Choroid plexus epithelial cell (primary cell): Measurements from ENCODE around the gene ATF7IP2.
A peak's percentile ranks its signal among the peaks of the same experiment; 100 is the strongest.

Source experiments
- DNase-seq: peaks from one replicate; pipeline ENCODE4 v3.0.0-alpha.2; 2010; ENCODE audit warnings: low read depth
- H3K4me3 ChIP-seq: 2 replicates; pipeline ENCODE4 v1.5.1; 2011; ENCODE audit warnings: low read depth, mild to moderate bottlenecking, control low read depth, low read length, moderate library complexity
- TF ChIP-seq, protein P1 (sequence below): conservative IDR thresholded peaks from 2 replicates; pipeline ENCODE4 v1.5.1; 2011; ENCODE audit warnings: low read depth, mild to moderate bottlenecking, control low read depth, inconsistent platforms, low read length, moderate library complexity

Gene ATF7IP2

DNA sequence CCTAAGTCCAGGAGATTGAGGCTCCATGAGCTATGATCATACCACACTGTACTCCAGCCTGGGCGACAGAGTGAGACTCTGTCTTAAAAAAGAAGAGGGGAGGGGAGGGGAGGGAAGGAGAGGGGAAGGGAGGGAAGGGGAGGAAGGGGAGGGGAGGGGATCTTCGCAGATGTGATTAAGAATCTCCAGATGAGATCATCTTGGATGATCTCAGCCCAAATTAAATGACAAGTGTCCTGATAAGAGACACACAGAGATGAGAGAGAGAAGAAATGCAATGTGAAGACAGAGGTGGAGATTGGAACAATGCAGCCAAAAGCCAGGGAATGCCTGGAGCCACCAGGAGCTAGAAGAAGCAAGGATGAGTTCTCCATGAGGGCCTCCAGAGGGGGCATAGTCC, 124.4 kb downstream of the ATF7IP2 start:
- TF ChIP-seq, protein P1, sequence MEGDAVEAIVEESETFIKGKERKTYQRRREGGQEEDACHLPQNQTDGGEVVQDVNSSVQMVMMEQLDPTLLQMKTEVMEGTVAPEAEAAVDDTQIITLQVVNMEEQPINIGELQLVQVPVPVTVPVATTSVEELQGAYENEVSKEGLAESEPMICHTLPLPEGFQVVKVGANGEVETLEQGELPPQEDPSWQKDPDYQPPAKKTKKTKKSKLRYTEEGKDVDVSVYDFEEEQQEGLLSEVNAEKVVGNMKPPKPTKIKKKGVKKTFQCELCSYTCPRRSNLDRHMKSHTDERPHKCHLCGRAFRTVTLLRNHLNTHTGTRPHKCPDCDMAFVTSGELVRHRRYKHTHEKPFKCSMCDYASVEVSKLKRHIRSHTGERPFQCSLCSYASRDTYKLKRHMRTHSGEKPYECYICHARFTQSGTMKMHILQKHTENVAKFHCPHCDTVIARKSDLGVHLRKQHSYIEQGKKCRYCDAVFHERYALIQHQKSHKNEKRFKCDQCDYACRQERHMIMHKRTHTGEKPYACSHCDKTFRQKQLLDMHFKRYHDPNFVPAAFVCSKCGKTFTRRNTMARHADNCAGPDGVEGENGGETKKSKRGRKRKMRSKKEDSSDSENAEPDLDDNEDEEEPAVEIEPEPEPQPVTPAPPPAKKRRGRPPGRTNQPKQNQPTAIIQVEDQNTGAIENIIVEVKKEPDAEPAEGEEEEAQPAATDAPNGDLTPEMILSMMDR: no peak
- no peak for DNase-seq
- no peak overlapping the region for H3K4me3 ChIP-seq

DNA sequence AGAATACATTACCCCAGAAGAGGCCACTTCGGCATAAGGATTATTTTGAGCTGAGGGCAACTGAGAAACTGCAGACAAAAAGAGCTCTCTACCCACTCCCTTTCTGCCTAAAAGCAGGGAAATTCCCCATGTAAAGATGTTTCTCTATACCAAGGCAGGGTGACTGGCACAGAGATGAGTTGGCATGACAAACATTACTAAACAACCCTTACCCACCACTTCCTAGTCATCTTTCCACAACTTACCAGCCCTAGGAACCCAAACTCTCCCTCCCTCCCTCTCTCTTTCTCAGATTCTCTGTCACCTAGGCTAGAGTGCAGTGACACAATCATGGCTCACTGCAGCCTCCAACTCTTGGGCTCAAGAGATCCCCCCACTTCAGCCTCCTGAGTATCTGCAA, 126.0 kb downstream of the ATF7IP2 start:
- no peak overlapping the region for H3K4me3 ChIP-seq
- no peak for DNase-seq

DNA sequence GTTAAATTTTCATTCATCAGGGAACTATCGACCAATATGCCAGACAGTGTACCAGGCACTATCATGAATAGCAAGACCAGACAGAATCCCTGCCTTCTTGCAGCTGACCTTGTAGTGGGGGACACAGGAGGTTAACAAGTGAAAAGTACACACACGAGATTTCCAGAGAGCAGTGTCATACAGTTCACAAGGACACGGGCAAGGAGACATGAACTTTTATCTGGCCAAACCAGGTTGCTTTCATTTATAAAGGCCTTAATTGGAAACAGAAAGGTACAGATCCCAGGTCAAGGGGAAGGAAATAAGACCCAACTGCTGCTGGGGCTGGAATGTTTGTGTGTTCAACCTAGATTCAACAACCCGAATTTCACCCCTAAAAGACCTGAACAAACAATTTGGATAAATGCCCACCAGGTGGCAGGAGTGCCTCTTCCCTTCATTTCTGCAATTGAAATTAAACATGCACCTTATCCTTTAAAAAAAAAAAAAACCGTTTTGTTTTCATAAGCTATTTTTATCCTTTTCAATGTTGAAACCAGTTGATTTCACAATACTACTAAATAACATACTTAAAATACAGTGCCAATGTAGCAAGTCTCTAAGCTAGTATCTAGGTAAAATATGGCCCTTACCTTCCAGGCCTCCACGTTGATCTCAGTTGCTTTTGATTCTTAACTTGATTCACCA, 128.7 kb downstream of the ATF7IP2 start:
- peak; percentile 86 for DNase-seq
- TF ChIP-seq, protein P1: peak; percentile 73
- no peak overlapping the region for H3K4me3 ChIP-seq

More for the DNA sequence above, 126.0 kb downstream of the ATF7IP2 start:
- TF ChIP-seq, protein P1: no peak

- no peak overlapping the region for H3K4me3 ChIP-seq
- no peak for DNase-seq
- TF ChIP-seq, protein P1: no peak
These were observed 132.0 kb downstream of the ATF7IP2 start for GRCh38 chr16:10517868-10518267.

DNA sequence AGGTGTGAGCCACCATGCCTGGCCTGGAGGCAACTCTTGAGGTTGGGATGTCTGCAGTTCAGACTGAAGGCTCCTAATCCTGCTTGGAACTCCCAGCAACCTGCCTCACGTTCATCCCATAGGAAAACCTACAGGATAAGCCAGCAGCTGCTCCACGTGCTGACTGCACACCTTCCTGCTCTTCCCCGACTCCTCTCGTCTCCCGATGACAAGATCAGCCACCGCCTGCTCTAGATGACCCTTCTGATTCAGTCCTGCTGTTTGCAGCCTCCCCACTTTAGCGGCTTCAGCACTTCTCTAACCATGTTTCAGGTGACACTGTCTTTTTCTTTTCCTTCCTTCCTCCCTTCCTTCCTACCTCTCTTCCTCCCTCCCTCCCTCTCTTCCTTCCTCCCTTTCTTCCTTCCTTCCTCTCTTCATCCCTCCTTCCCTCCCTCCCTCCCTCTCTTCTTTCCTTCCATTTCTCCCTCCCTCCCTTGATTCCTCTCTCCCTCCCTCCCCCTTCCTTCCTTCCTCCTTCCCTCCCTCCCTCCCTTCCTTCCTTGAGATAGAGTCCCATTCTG, 132.7 kb downstream of the ATF7IP2 start:
- no peak overlapping the region for H3K4me3 ChIP-seq
- TF ChIP-seq, protein P1: no peak
- DNase-seq: no peak

GRCh38 chr16:10519297-10519696, 133.4 kb downstream of the ATF7IP2 start:
- no peak overlapping the region for H3K4me3 ChIP-seq
- TF ChIP-seq, protein P1: no peak
- DNase-seq: no peak
